CD4-positive, alpha-beta memory T cell (primary cell): ENCODE data around the gene ENTREP1. TPM values are rescaled to one million over a fixed set of nuclear protein-coding genes. Genes with fewer than 3 reads are reported as not detected.
"Not testable (repeated sequence)": the region's sequence is repeated elsewhere in the genome, so short reads cannot be mapped to it uniquely, and the experiment has no call there.

Experiments used
- CTCF ChIA-PET: fragments of 350-600 bp; sonication (Branson Sonifier 250); formaldehyde crosslinking; loops from one replicate; lab custom pipeline; 2021; ENCODE audit warnings: inconsistent platforms; ENCODE audit not compliant: partially characterized antibody; lab: Charles Lee
- POLR2A ChIA-PET: fragments of 350-600 bp; sonication (Branson Sonifier 250); formaldehyde crosslinking; loops from one replicate; lab custom pipeline; 2021; ENCODE audit not compliant: partially characterized antibody; lab: Charles Lee
- DNase-seq, 5 donors: peaks; one replicate each; pipeline versions ENCODE4 v3.0.0 to v3.0.0-alpha.2; 2020 to 2022; ENCODE audit warnings: mixed read lengths in 1 of 5
- H3K27ac ChIP-seq: one replicate; pipeline ENCODE4 v1.7.0; 2013; ENCODE audit warnings: low read depth, low read length
- H3K27me3 ChIP-seq: 2 replicates; pipeline ENCODE4 v1.7.0; 2013; ENCODE audit warnings: mild to moderate bottlenecking, low read length, moderate library complexity; ENCODE audit not compliant: insufficient read depth
- H3K36me3 ChIP-seq: 2 replicates; pipeline ENCODE4 v1.7.0; 2013; ENCODE audit warnings: mild to moderate bottlenecking, low read length, moderate library complexity; ENCODE audit not compliant: insufficient read depth
- H3K4me1 ChIP-seq: 2 replicates; pipeline ENCODE4 v1.7.0; 2013; ENCODE audit warnings: mild to moderate bottlenecking, low read length, moderate library complexity; ENCODE audit not compliant: insufficient read depth
- H3K4me3 ChIP-seq, 2 donors: one replicate each; pipeline ENCODE4 v1.7.0; 2013; ENCODE audit warnings: low read length in 2 of 2, mild to moderate bottlenecking in 1 of 2
- H3K9me3 ChIP-seq, 2 donors: one replicate each; pipeline ENCODE4 v1.7.0; 2013; ENCODE audit warnings: low read length in 2 of 2, control low read depth in 1 of 2; ENCODE audit not compliant: control insufficient read depth in 1 of 2
- H3K27ac Mint-ChIP-seq, 7 donors: one replicate each; pipeline ENCODE4 v1.8.0; 2020 to 2021; ENCODE audit warnings: mixed read lengths in 7 of 7, mild to moderate bottlenecking in 6 of 7, inconsistent platforms in 3 of 7, moderate library complexity in 3 of 7
- H3K27me3 Mint-ChIP-seq, 2 donors: one replicate each; pipeline ENCODE4 v1.8.0; 2020 to 2021; ENCODE audit warnings: mixed read lengths in 2 of 2
- H3K36me3 Mint-ChIP-seq, 2 donors: one replicate each; pipeline ENCODE4 v1.8.0; 2020 to 2021; ENCODE audit warnings: mixed read lengths in 2 of 2, inconsistent platforms in 1 of 2, mild to moderate bottlenecking in 1 of 2
- H3K4me1 Mint-ChIP-seq, 4 donors: one replicate each; pipeline ENCODE4 v1.8.0; 2020 to 2021; ENCODE audit warnings: mixed read lengths in 4 of 4, mild to moderate bottlenecking in 1 of 4
- H3K4me3 Mint-ChIP-seq, 8 donors: one replicate each; pipeline ENCODE4 v1.8.0; 2020 to 2021; ENCODE audit warnings: mixed read lengths in 8 of 8, mild to moderate bottlenecking in 7 of 8, moderate library complexity in 6 of 8, inconsistent platforms in 3 of 8
- H3K9me3 Mint-ChIP-seq, 8 donors: one replicate each; pipeline ENCODE4 v1.8.0; 2020 to 2021; ENCODE audit warnings: mixed read lengths in 8 of 8, mild to moderate bottlenecking in 5 of 8, inconsistent platforms in 3 of 8, moderate library complexity in 1 of 8
- intact Hi-C: fragments of 100-400 bp; cut with micrococcal nuclease; formaldehyde crosslinking; loops from one replicate; pipeline ENCODE4 v1.15.1; 2023
- polyA plus RNA-seq, 2 donors: library from polyadenylated mRNA; unstranded; fragments of 300-500 nt; fragmentation: Illumina TruSeq; gene quantifications; one replicate each; pipeline ENCODE4 v1.2.3, GENCODE V29; 2021
- total RNA-seq, 2 experiments: library from RNA; stranded (reverse); gene quantifications; one replicate each; pipeline ENCODE4 v1.2.3, GENCODE V29; 2021

The ENTREP1 gene
- total and polyA plus RNA-seq, 4 experiments from 2014 or later: 0.20 to 0.24 TPM; not detected in 2

DNA sequence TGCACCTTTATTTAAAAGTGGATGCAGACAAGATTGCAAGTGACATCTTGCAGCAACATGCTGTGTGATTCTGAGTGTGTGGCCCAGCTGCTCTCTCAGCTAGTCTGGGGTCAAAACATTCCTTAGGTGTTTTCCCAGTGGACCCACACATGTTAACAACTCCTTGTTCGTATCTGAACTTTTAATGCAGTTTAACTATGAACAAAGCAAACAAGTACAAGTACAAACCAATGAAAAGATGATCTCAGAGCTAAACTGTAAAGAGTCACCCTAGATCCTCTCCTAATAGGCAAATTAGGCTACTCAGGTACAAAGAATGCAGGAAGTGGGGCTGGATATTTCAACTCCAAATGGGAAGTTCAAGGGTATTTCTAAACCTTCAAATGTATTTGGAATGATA is 108.4 kb downstream of the ENTREP1 start:
- no peaks in the 10 kb centered on the region for H3K27me3 ChIP-seq
- H3K4me3 Mint-ChIP-seq: no peak overlapping the region
- H3K36me3 Mint-ChIP-seq: no peaks in the 10 kb centered on the region
- no peaks in the 10 kb centered on the region for H3K27me3 Mint-ChIP-seq
- H3K4me1 ChIP-seq: no peaks in the 10 kb centered on the region
- H3K9me3 ChIP-seq: no peaks in the 10 kb centered on the region
- DNase-seq: no peak
- H3K36me3 ChIP-seq: no peaks in the 10 kb centered on the region
- POLR2A ChIA-PET: no interaction called here
- H3K4me1 Mint-ChIP-seq: no peaks in the 10 kb centered on the region
- H3K27ac ChIP-seq: no peak overlapping the region
- H3K9me3 Mint-ChIP-seq: peaks cover 0 to 6% (median 0%) of the 10 kb centered on the region in 8 donors
- CTCF ChIA-PET: no interaction called here
- H3K4me3 ChIP-seq: no peak overlapping the region
- H3K27ac Mint-ChIP-seq: no peak overlapping the region
- intact Hi-C loops: no loop called here

DNA sequence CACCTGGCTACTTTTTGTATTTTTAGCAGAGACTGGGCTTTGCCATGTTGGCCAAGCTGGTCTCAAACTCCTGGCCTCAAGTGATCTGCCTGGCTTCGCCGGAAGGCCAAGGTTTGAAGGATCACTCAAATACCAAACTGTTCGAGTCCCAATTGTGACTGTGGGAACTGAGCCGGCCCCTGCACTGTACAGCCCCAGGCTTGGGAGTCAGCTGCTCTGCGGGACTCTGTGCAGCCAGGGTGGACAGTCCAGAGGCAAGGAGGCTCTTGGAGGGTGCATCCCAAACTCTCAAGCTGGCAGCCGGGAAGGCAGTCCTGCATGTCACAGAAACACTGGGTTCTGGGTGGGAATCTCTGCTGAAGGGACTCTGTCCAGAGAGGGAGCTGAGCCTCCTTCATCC is 109.0 kb downstream of the ENTREP1 start:
- Histone ChIP-seq H3K27ac (no peak overlapping the region), H3K4me1 (no peaks in the 10 kb centered on the region), H3K36me3 (no peaks in the 10 kb centered on the region), H3K9me3 (no peaks in the 10 kb centered on the region), H3K4me3 (no peak overlapping the region), H3K27me3 (no peaks in the 10 kb centered on the region)
- peaks cover 0 to 6% (median 0%) of the 10 kb centered on the region in 8 donors for H3K9me3 Mint-ChIP-seq
- DNase-seq: no peak
- no peak overlapping the region for H3K4me3 Mint-ChIP-seq
- intact Hi-C loops: no loop called here
- no peaks in the 10 kb centered on the region for H3K36me3 Mint-ChIP-seq
- no peaks in the 10 kb centered on the region for H3K4me1 Mint-ChIP-seq
- no peak overlapping the region for H3K27ac Mint-ChIP-seq
- CTCF ChIA-PET: no interaction called here
- POLR2A ChIA-PET: no interaction called here
- H3K27me3 Mint-ChIP-seq: no peaks in the 10 kb centered on the region

DNA sequence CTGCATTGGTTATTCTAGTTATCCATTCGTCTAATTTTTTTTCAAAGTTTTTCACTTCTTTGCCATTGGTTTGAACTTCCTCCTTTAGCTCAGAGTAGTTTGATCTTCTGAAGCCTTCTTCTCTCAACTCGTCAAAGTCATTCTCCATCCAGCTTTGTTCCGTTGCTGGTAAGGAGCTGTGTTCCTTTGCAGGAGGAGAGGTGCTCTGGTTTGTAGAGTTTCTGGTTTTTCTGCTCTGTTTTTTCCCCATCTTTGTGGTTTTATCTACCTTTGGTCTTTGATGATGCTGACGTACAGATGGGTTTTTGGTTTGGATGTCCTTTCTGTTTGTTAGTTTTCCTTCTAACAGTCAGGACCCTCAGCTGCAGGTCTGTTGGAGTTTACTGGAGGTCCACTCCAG is 114.6 kb downstream of the ENTREP1 start:
- H3K4me3 ChIP-seq, H3K9me3 Mint-ChIP-seq, H3K4me1 ChIP-seq, H3K9me3 ChIP-seq, H3K36me3 ChIP-seq, POLR2A ChIA-PET, H3K27me3 Mint-ChIP-seq, H3K27ac ChIP-seq, H3K36me3 Mint-ChIP-seq, H3K27me3 ChIP-seq, intact Hi-C loops: not testable (repeated sequence)
- Mint-ChIP-seq H3K27ac (peak overlapping the region in 1 of 7 donors; percentile 84), H3K4me1 (peaks cover 0 to 16% (median 2%) of the 10 kb centered on the region in 4 donors), H3K4me3 (peak overlapping the region in 5 of 8 donors; percentile 49 to 72 (median 58))
- CTCF ChIA-PET: interaction anchor here (1.3 kb wide), 1 partner anchor 17 kb away, joined by 3 read pairs; no protein-coding TSS in a partner anchor
- peak in 2 of 5 donors; percentile 5 to 25 for DNase-seq

DNA sequence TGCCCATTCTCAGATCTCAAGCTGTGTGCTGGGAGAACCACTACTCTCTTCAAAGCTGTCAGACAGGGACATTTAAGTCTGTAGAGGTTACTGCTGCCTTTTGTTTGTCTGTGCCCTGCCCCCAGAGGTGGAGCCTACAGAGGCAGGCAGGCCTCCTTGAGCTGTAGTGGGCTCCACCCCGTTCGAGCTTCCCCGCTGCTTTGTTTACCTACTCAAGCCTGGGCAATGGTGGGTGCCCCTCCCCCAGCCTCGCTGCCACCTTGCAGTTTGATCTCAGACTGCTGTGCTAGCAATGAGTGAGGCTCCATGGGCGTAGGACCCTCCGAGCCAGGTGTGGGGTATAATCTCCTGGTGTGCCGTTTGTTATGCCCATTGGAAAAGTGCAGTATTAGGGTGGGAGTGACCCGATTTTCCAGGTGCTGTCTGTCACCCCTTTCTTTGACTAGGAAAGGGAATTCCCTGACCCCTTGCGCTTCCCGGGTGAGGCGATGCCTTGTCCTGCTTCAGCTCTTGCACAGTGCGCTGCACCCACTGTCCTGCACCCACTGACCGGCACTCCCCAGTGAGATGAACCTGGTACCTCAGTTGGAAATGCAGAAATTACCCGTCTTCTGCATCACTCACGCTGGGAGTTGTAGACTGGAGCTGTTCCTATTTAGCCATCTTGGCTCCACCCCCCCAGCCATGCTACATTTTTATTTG is 115.4 kb downstream of the ENTREP1 start:
- H3K4me1 ChIP-seq, H3K27ac ChIP-seq, intact Hi-C loops, H3K27me3 Mint-ChIP-seq, H3K36me3 Mint-ChIP-seq, H3K27me3 ChIP-seq, POLR2A ChIA-PET, H3K4me3 ChIP-seq, H3K9me3 ChIP-seq, H3K36me3 ChIP-seq, H3K9me3 Mint-ChIP-seq: not testable (repeated sequence)
- H3K4me3 Mint-ChIP-seq: peak overlapping the region in 5 of 8 donors; percentile 49 to 72 (median 58)
- peak in 3 of 5 donors; percentile 13 to 28 (median 18) for DNase-seq
- peaks cover 0 to 16% (median 2%) of the 10 kb centered on the region in 4 donors for H3K4me1 Mint-ChIP-seq
- H3K27ac Mint-ChIP-seq: peak overlapping the region in 4 of 7 donors; percentile 25 to 84 (median 66)
- CTCF ChIA-PET: interaction anchor here (1.3 kb wide), 1 partner anchor 18 kb away, joined by 3 read pairs; no protein-coding TSS in a partner anchor

Other genes with a start within 250 kb of the ENTREP1 start
- 10 to 100 TPM in 1 of 2 experiments, 1 to 10 TPM in 1; 9.9 to 10.3 TPM for gene TJP2, start 150.9 kb upstream of the ENTREP1 start, total RNA-seq
- gene TJP2, start 150.9 kb upstream of the ENTREP1 start, polyA plus RNA-seq: 1 to 10 TPM; 2.4 to 7.7 TPM